OCI-LY1 (cell line): Measurements from ENCODE around the gene AKAP1.

ENCODE experiments used
- H2AFZ ChIP-seq: fragments of 200-600 bp; sonication (generic), shearing (Covaris generic); 2 replicates; pipeline ENCODE4 v1.6.0; 2014; ENCODE audit warnings: antibody characterized with exemption, mild to moderate bottlenecking, low read length
- H3F3A ChIP-seq: fragments of 200-600 bp; sonication (generic), shearing (Covaris generic); 2 replicates; pipeline ENCODE4 v1.6.0; 2014; ENCODE audit warnings: mild to moderate bottlenecking, antibody characterized with exemption, low read length, moderate library complexity; ENCODE audit not compliant: insufficient read depth
- H3K27ac ChIP-seq: fragments of 200-600 bp; sonication (generic); 2 replicates; pipeline ENCODE4 v1.5.1; 2014; ENCODE audit warnings: low read length, mixed run types, mild to moderate bottlenecking, low read depth; ENCODE audit not compliant: poor library complexity, severe bottlenecking
- H3K27me3 ChIP-seq: fragments of 200-600 bp; sonication (generic); 2 replicates; pipeline ENCODE4 v1.6.0; 2014; ENCODE audit warnings: antibody characterized with exemption, mild to moderate bottlenecking, low read length, moderate library complexity; ENCODE audit not compliant: insufficient read depth
- H3K36me3 ChIP-seq: fragments of 200-600 bp; sonication (generic); 2 replicates; pipeline ENCODE4 v1.6.1; 2014; ENCODE audit warnings: mild to moderate bottlenecking, antibody characterized with exemption, low read length, moderate library complexity, mixed read lengths; ENCODE audit not compliant: insufficient read depth
- H3K4me1 ChIP-seq: fragments of 200-600 bp; sonication (generic); 2 replicates; pipeline ENCODE4 v1.5.1; 2014; ENCODE audit warnings: mild to moderate bottlenecking, low read length, moderate library complexity; ENCODE audit not compliant: insufficient read depth, severe bottlenecking
- H3K4me2 ChIP-seq: fragments of 200-600 bp; sonication (generic), shearing (Covaris generic); 2 replicates; pipeline ENCODE4 v1.6.1; 2014; ENCODE audit warnings: low read length
- H3K4me3 ChIP-seq: fragments of 200-600 bp; sonication (generic); 2 replicates; pipeline ENCODE4 v1.5.1; 2014; ENCODE audit warnings: low read length, low read depth, mild to moderate bottlenecking, mixed read lengths; ENCODE audit not compliant: poor library complexity, severe bottlenecking
- H3K79me2 ChIP-seq: fragments of 200-600 bp; shearing (Covaris generic); 2 replicates; pipeline ENCODE4 v1.6.1; 2016; ENCODE audit warnings: mixed run types, low read length, mixed read lengths; ENCODE audit not compliant: insufficient read depth
- H3K9ac ChIP-seq: fragments of 200-600 bp; sonication (generic), shearing (Covaris generic); 2 replicates; pipeline ENCODE4 v1.6.1; 2014; ENCODE audit warnings: mild to moderate bottlenecking, low read length, mixed read lengths
- H3K9me2 ChIP-seq: fragments of 200-600 bp; sonication (generic), shearing (Covaris generic); 2 replicates; pipeline ENCODE4 v1.6.1; 2014; ENCODE audit warnings: low read depth, mild to moderate bottlenecking, low read length, mixed read lengths
- H3K9me3 ChIP-seq: fragments of 200-600 bp; shearing (Covaris generic); 2 replicates; pipeline ENCODE4 v1.6.1; 2014; ENCODE audit warnings: low read length, mixed read lengths
- H4K20me1 ChIP-seq: fragments of 200-600 bp; sonication (generic), shearing (Covaris generic); 2 replicates; pipeline ENCODE4 v1.6.0; 2016; ENCODE audit warnings: mild to moderate bottlenecking, low read length; ENCODE audit not compliant: insufficient read depth
- EZH2 ChIP-seq: fragments of 200-600 bp; sonication (generic), shearing (Covaris generic); IDR thresholded peaks from 2 replicates; pipeline ENCODE4 v1.8.0; 2017; ENCODE audit warnings: borderline replicate concordance, mixed run types, mild to moderate bottlenecking, antibody characterized with exemption, low read length, moderate library complexity, mixed read lengths
- TF ChIP-seq, protein P1 (sequence below): fragments of 200-600 bp; sonication (generic), shearing (Covaris generic); IDR thresholded peaks from 2 replicates; pipeline ENCODE4 v1.5.1; 2017; ENCODE audit warnings: mild to moderate bottlenecking, antibody characterized with exemption, low read length, moderate library complexity, mixed read lengths

The AKAP1 gene

GRCh38 chr17:57107498-57108101 lies 22.6 kb downstream of the AKAP1 start:
- H3K27ac ChIP-seq: no peak overlapping the region
- no peak overlapping the region for H2AFZ ChIP-seq
- peaks cover 40% of the 10 kb centered on the region for H3K36me3 ChIP-seq
- H3K9ac ChIP-seq: no peak overlapping the region
- H3K4me3 ChIP-seq: no peak overlapping the region
- TF ChIP-seq EZH2: no peak
- TF ChIP-seq, protein P1, sequence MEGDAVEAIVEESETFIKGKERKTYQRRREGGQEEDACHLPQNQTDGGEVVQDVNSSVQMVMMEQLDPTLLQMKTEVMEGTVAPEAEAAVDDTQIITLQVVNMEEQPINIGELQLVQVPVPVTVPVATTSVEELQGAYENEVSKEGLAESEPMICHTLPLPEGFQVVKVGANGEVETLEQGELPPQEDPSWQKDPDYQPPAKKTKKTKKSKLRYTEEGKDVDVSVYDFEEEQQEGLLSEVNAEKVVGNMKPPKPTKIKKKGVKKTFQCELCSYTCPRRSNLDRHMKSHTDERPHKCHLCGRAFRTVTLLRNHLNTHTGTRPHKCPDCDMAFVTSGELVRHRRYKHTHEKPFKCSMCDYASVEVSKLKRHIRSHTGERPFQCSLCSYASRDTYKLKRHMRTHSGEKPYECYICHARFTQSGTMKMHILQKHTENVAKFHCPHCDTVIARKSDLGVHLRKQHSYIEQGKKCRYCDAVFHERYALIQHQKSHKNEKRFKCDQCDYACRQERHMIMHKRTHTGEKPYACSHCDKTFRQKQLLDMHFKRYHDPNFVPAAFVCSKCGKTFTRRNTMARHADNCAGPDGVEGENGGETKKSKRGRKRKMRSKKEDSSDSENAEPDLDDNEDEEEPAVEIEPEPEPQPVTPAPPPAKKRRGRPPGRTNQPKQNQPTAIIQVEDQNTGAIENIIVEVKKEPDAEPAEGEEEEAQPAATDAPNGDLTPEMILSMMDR: no peak
- no peaks in the 10 kb centered on the region for H3K9me3 ChIP-seq
- H3K9me2 ChIP-seq: no peaks in the 10 kb centered on the region
- H3K79me2 ChIP-seq: peaks cover 10% of the 10 kb centered on the region; the same call in 1 of the 2 replicates
- no peaks in the 10 kb centered on the region for H3K27me3 ChIP-seq
- H4K20me1 ChIP-seq: no peaks in the 10 kb centered on the region
- H3K4me2 ChIP-seq: no peak overlapping the region
- H3K4me1 ChIP-seq: no peaks in the 10 kb centered on the region
- H3F3A ChIP-seq: no peaks in the 10 kb centered on the region

- Histone ChIP-seq H3K4me3 (no peak overlapping the region), H3K79me2 (0 out of 2 replicates have a peak, but pooled peaks cover under 1% of the 10 kb centered on the region), H2AFZ (no peak overlapping the region), H3F3A (no peaks in the 10 kb centered on the region), H3K9ac (no peak overlapping the region), H4K20me1 (no peaks in the 10 kb centered on the region), H3K9me3 (no peaks in the 10 kb centered on the region), H3K9me2 (no peaks in the 10 kb centered on the region), H3K4me2 (no peak overlapping the region), H3K36me3 (peaks cover 50% of the 10 kb centered on the region), H3K27me3 (no peaks in the 10 kb centered on the region), H3K4me1 (no peaks in the 10 kb centered on the region), H3K27ac (no peak overlapping the region)
- no peak for TF ChIP-seq EZH2
- TF ChIP-seq, protein P1: no peak
Measured at GRCh38 chr17:57108671-57109392, 23.8 kb downstream of the AKAP1 start.

GRCh38 chr17:57109393-57110151 lies 24.5 kb downstream of the AKAP1 start:
- Histone ChIP-seq H3K9me3 (no peaks in the 10 kb centered on the region), H3F3A (no peaks in the 10 kb centered on the region), H2AFZ (no peak overlapping the region), H3K4me1 (no peaks in the 10 kb centered on the region), H4K20me1 (no peaks in the 10 kb centered on the region), H3K36me3 (peaks cover 56% of the 10 kb centered on the region), H3K4me3 (no peak overlapping the region), H3K27ac (no peak overlapping the region), H3K9me2 (no peaks in the 10 kb centered on the region), H3K4me2 (no peak overlapping the region), H3K27me3 (no peaks in the 10 kb centered on the region), H3K9ac (no peak overlapping the region), H3K79me2 (no peaks in the 10 kb centered on the region)
- TF ChIP-seq, protein P1: no peak
- TF ChIP-seq EZH2: no peak
